Ishikawa (cell line): ENCODE data around the gene CD4.

Experiments used
- CEBPB ChIP-seq: IDR thresholded peaks from 2 replicates; pipeline ENCODE4 v1.6.1; 2012
- CREB1 ChIP-seq: IDR thresholded peaks from 2 replicates; pipeline ENCODE4 v1.6.1; 2012; ENCODE audit warnings: low read depth
- EGR1 ChIP-seq: IDR thresholded peaks from 2 replicates; pipeline ENCODE4 v1.6.1; 2012
- EP300 ChIP-seq: IDR thresholded peaks from 2 replicates; pipeline ENCODE4 v1.6.1; 2012; ENCODE audit warnings: borderline replicate concordance
- FOXM1 ChIP-seq: IDR thresholded peaks from 2 replicates; pipeline ENCODE4 v1.6.1; 2012; ENCODE audit warnings: low read depth, borderline replicate concordance
- NFIC ChIP-seq: IDR thresholded peaks from 2 replicates; pipeline ENCODE4 v1.6.1; 2012
- RAD21 ChIP-seq: IDR thresholded peaks from 2 replicates; pipeline ENCODE4 v1.6.1; 2012; ENCODE audit warnings: low read depth
- TAF1 ChIP-seq: IDR thresholded peaks from 2 replicates; pipeline ENCODE4 v1.6.1; 2012; ENCODE audit warnings: low read depth, mild to moderate bottlenecking
- TCF12 ChIP-seq: IDR thresholded peaks from 2 replicates; pipeline ENCODE4 v1.6.1; 2012; ENCODE audit warnings: low read depth
- TEAD4 ChIP-seq: IDR thresholded peaks from 2 replicates; pipeline ENCODE4 v1.6.1; 2012
- YY1 ChIP-seq: IDR thresholded peaks from 2 replicates; pipeline ENCODE4 v1.6.1; 2012; ENCODE audit warnings: low read depth
- ZBTB7A ChIP-seq: IDR thresholded peaks from 2 replicates; pipeline ENCODE4 v1.6.1; 2012; ENCODE audit warnings: low read depth
- TF ChIP-seq, protein P1 (sequence below): IDR thresholded peaks from 2 replicates; pipeline ENCODE4 v1.6.1; 2012
- TF ChIP-seq, protein P2 (sequence below): IDR thresholded peaks from 2 replicates; pipeline ENCODE4 v1.6.1; 2012; ENCODE audit warnings: low read depth, mild to moderate bottlenecking
- TF ChIP-seq, protein P3 (sequence below): IDR thresholded peaks from 2 replicates; pipeline ENCODE4 v1.6.1; 2012

Gene CD4

DNA sequence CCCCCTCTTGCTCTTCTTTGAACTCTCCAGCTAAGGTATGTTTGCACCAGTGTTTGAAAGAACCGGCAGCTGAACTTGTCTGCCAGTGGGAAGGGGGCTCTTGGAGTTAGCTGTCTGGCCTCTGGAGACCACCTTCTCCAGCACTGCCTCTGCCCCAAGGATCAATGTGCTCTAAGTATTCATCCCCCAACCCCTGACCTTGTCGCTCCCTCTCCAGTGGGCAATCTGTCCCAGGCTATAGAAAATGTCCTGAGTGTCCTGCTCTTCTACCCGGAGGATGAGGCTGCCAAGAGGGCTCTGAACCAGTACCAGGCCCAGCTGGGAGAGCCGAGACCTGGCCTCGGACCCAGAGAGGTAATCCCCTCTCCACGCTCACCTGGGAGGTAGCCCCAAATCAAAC, 41.7 kb downstream of the CD4 start:
- TF ChIP-seq CEBPB: no peak
- TF ChIP-seq, protein P1, sequence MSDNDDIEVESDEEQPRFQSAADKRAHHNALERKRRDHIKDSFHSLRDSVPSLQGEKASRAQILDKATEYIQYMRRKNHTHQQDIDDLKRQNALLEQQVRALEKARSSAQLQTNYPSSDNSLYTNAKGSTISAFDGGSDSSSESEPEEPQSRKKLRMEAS: no peak
- no peak for TF ChIP-seq EGR1
- no peak for TF ChIP-seq CREB1
- TF ChIP-seq, protein P2, sequence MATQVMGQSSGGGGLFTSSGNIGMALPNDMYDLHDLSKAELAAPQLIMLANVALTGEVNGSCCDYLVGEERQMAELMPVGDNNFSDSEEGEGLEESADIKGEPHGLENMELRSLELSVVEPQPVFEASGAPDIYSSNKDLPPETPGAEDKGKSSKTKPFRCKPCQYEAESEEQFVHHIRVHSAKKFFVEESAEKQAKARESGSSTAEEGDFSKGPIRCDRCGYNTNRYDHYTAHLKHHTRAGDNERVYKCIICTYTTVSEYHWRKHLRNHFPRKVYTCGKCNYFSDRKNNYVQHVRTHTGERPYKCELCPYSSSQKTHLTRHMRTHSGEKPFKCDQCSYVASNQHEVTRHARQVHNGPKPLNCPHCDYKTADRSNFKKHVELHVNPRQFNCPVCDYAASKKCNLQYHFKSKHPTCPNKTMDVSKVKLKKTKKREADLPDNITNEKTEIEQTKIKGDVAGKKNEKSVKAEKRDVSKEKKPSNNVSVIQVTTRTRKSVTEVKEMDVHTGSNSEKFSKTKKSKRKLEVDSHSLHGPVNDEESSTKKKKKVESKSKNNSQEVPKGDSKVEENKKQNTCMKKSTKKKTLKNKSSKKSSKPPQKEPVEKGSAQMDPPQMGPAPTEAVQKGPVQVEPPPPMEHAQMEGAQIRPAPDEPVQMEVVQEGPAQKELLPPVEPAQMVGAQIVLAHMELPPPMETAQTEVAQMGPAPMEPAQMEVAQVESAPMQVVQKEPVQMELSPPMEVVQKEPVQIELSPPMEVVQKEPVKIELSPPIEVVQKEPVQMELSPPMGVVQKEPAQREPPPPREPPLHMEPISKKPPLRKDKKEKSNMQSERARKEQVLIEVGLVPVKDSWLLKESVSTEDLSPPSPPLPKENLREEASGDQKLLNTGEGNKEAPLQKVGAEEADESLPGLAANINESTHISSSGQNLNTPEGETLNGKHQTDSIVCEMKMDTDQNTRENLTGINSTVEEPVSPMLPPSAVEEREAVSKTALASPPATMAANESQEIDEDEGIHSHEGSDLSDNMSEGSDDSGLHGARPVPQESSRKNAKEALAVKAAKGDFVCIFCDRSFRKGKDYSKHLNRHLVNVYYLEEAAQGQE: no peak
- no peak for TF ChIP-seq YY1
- TF ChIP-seq TCF12: no peak
- TF ChIP-seq FOXM1: no peak
- no peak for TF ChIP-seq TEAD4
- TF ChIP-seq TAF1: no peak
- TF ChIP-seq, protein P3, sequence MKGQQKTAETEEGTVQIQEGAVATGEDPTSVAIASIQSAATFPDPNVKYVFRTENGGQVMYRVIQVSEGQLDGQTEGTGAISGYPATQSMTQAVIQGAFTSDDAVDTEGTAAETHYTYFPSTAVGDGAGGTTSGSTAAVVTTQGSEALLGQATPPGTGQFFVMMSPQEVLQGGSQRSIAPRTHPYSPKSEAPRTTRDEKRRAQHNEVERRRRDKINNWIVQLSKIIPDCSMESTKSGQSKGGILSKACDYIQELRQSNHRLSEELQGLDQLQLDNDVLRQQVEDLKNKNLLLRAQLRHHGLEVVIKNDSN: no peak
- no peak for TF ChIP-seq EP300
- no peak for TF ChIP-seq RAD21
- no peak for TF ChIP-seq ZBTB7A
- TF ChIP-seq NFIC: no peak

DNA sequence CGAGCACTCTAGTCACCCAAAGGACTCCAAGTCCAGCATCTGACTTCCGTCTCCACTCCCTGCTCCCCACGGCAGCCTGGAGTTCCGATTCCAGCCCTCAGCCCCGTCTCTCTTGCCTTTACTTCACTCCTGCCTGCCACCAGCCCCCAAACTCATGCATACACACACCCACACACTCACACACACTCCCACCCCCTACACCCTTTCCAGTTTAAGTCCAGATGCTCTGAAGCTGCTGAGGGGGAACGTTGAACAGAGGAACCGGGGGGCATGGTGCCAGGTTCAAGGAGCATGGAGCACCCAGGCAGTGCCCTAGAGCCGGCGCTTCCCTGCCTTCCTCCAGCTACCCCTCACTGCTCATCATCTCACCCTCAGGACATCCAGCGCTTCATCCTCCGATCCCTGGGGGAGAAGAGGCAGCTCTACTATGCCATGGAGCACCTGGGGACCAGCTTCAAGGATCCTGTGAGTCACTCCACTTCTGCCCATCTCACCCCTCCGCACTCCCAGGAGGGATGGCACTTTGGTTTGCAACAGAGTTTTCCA, 42.2 kb downstream of the CD4 start:
- TF ChIP-seq, protein P1: no peak
- TF ChIP-seq TAF1 (no peak), EGR1 (no peak), TCF12 (no peak), FOXM1 (no peak)

DNA sequence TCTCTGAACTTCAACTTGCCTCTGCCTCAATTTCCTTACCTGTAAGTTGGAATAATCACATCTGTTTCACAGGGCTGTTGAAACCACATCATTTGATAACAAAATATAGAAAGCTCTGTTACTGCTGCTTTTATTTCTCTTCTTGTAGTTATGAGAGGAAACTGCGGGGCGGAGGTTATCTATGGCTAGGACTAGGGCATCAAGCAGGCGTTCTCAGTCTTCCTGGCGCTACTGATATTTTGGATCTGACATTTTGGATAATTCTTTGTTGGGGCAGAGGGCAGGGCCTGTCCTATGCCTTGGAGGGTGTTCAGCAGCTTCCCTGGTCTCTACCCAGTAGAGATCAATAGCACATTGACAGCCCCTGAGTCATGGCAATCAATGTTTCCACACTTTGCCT, 42.8 kb downstream of the CD4 start:
- TF ChIP-seq CEBPB: no peak
- TF ChIP-seq TCF12: no peak
- TF ChIP-seq CREB1: no peak
- TF ChIP-seq EP300: no peak
- TF ChIP-seq, protein P1: no peak

DNA sequence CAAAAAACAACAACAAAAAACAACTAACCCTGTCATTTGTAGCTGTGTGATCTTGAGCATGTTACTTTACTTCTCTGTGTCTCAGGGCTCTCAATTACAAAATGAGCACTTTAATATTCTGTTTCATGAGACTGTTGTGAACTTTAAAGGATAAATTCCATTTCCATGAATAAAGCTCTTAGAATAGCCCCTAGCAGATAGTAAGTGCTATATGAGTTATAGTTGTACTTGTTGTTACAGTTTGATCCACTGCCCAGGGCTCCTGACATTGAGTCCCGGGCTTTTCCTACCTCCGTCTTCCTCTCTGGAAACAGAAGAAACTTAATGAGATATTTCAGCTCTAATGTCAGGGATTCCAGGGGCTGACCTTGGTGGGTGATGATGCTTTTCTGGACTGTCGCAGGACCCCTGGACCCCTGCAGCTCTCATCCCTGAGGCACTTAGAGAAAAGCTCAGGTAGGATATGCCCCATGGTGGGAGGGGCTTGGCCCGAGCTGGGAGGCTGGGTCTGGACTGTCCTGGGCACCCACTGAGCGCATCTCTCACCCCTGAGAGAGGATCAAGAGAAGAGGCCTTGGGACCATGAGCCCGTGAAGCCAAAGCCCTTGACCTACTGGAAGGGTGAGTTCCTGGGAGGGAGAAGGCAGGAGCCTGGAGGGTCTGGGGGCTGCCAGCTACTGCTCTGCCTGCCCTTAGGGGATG, 44.0 kb downstream of the CD4 start:
- TF ChIP-seq EP300 (no peak), CEBPB (no peak), TCF12 (no peak), YY1 (no peak), CREB1 (no peak), TEAD4 (no peak), EGR1 (no peak)

DNA sequence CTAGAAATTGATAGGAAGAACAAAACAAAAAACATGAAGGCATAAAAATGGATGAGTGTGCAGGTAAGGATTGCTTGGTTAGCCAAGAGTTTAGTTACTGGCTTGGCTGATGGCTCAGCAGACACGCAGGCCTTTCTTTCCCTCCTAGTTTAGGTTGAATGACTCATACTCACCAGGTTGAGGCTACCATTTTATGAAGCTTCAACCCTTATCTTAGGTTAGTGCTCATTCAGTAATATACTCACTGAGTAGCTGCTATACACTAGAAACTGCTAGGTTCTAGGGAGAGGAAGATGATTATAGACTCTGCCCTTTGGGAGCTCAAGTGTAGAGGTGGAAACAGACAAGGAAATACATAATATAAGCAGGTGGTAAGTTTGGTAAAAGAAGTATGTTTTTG, 44.9 kb downstream of the CD4 start:
- TF ChIP-seq NFIC: no peak
- TF ChIP-seq, protein P2: no peak
- TF ChIP-seq, protein P1: no peak
- TF ChIP-seq CREB1: no peak
- no peak for TF ChIP-seq ZBTB7A
- no peak for TF ChIP-seq RAD21
- TF ChIP-seq TAF1: no peak
- TF ChIP-seq TEAD4: no peak
- TF ChIP-seq, protein P3: no peak
- no peak for TF ChIP-seq YY1

DNA sequence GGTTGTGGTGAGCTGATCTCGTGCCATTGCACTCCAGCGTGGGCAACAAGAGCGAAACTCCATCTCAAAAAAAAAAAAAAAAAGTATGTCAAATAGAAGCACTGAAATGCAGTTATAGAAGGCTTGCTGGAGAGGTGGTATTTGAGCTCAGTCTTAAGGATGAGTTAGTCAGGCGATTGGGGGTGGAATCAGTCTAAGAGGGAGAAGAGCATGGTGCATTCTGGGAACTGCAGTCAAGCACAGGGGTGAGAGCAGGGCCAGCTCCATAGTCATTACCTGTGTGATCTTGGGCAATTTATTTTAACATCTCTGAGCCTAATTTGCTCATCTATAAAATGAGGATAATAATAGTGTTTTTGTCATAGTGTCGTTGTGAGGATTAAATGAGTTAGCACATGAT, 45.5 kb downstream of the CD4 start:
- TF ChIP-seq YY1 (no peak), EP300 (no peak), RAD21 (no peak), ZBTB7A (no peak), EGR1 (no peak), FOXM1 (no peak), CEBPB (no peak), NFIC (no peak), CREB1 (no peak), TAF1 (no peak), TEAD4 (no peak), TCF12 (no peak)
- TF ChIP-seq, protein P1: no peak
- TF ChIP-seq, protein P2: no peak
- TF ChIP-seq, protein P3: no peak
